ENCODE results near the gene XRCC5. TPM values are rescaled to one million over a fixed set of nuclear protein-coding genes. Genes with fewer than 3 reads are reported as not detected.

The XRCC5 gene
- total RNA-seq, 2 donors from 2014 or later: 492 to 493 TPM

GRCh38 chr2:216082117-216082711 lies 26.9 kb upstream of the XRCC5 start:
- no peak for TF ChIP-seq CTCF (conservative IDR thresholded peaks at IDR 0.05)
- Histone ChIP-seq H3K36me3 (ENCODE audit: control insufficient read depth, insufficient read depth, low read length) (no peaks in the 10 kb centered on the region), H3K4me3 (ENCODE audit: low read length) (peak overlapping the region; percentile 84), H3K9me3 (ENCODE audit: control insufficient read depth, low read length) (no peaks in the 10 kb centered on the region), H3K27me3 (ENCODE audit: control insufficient read depth, insufficient read depth, low read length, poor library complexity, severe bottlenecking) (no peaks in the 10 kb centered on the region), H3K9ac (ENCODE audit: extremely low read depth, low read length, poor library complexity, severe bottlenecking) (peak overlapping the region; percentile 75), H3K4me1 (ENCODE audit: control insufficient read depth, insufficient read depth, low read length) (peaks cover 4% of the 10 kb centered on the region), H3K27ac (ENCODE audit: low read depth, low read length) (peak overlapping the region; percentile 66)
- peak; percentile 69 for DNase-seq
- H3K36me3 Mint-ChIP-seq (ENCODE audit: low read depth): no peaks in the 10 kb centered on the region
- H3K4me1 Mint-ChIP-seq: peaks cover 21% of the 10 kb centered on the region
- H3K4me3 Mint-ChIP-seq: peak overlapping the region; percentile 71
- H3K9me3 Mint-ChIP-seq: no peaks in the 10 kb centered on the region
- peaks cover 6% of the 10 kb centered on the region for H3K27me3 Mint-ChIP-seq (ENCODE audit: insufficient read depth)
- H3K27ac Mint-ChIP-seq: peak overlapping the region; percentile 70
- 14 to 27% methylated on average over 6 to 22 of the region's 22 CpGs for WGBS, 2 experiments (ENCODE audit: insufficient coverage in 1 of 2, insufficient read length in 1 of 2)

GRCh38 chr2:216082805-216083204 lies 26.3 kb upstream of the XRCC5 start:
- H3K36me3 ChIP-seq (ENCODE audit: control insufficient read depth, insufficient read depth, low read length): no peaks in the 10 kb centered on the region
- WGBS, 2 experiments (ENCODE audit: insufficient coverage in 1 of 2, insufficient read length in 1 of 2): 46 to 80% methylated on average over 1 to 3 of the region's 3 CpGs
- DNase-seq: peak; percentile 64
- Mint-ChIP-seq H3K27me3 (ENCODE audit: insufficient read depth) (peaks cover 6% of the 10 kb centered on the region), H3K9me3 (no peaks in the 10 kb centered on the region), H3K4me1 (peaks cover 21% of the 10 kb centered on the region), H3K4me3 (peak overlapping the region; percentile 71), H3K27ac (no peak overlapping the region), H3K36me3 (ENCODE audit: low read depth) (no peaks in the 10 kb centered on the region)
- H3K4me1 ChIP-seq (ENCODE audit: control insufficient read depth, insufficient read depth, low read length): peaks cover 4% of the 10 kb centered on the region
- H3K9ac ChIP-seq (ENCODE audit: extremely low read depth, low read length, poor library complexity, severe bottlenecking): no peak overlapping the region
- no peak for TF ChIP-seq CTCF (conservative IDR thresholded peaks at IDR 0.05)
- peak overlapping the region; percentile 97 for H3K27ac ChIP-seq (ENCODE audit: low read depth, low read length)
- peak overlapping the region; percentile 84 for H3K4me3 ChIP-seq (ENCODE audit: low read length)
- H3K9me3 ChIP-seq (ENCODE audit: control insufficient read depth, low read length): no peaks in the 10 kb centered on the region
- H3K27me3 ChIP-seq (ENCODE audit: control insufficient read depth, insufficient read depth, low read length, poor library complexity, severe bottlenecking): no peaks in the 10 kb centered on the region

GRCh38 chr2:216083464-216084281 lies 25.5 kb upstream of the XRCC5 start:
- WGBS, 2 experiments (ENCODE audit: insufficient coverage in 1 of 2, insufficient read length in 1 of 2): 64 to 71% methylated on average over 8 to 11 of the region's 11 CpGs
- Histone ChIP-seq H3K27me3 (ENCODE audit: control insufficient read depth, insufficient read depth, low read length, poor library complexity, severe bottlenecking) (no peaks in the 10 kb centered on the region), H3K36me3 (ENCODE audit: control insufficient read depth, insufficient read depth, low read length) (no peaks in the 10 kb centered on the region), H3K4me3 (ENCODE audit: low read length) (no peak overlapping the region), H3K9me3 (ENCODE audit: control insufficient read depth, low read length) (no peaks in the 10 kb centered on the region), H3K9ac (ENCODE audit: extremely low read depth, low read length, poor library complexity, severe bottlenecking) (no peak overlapping the region), H3K4me1 (ENCODE audit: control insufficient read depth, insufficient read depth, low read length) (peaks cover 4% of the 10 kb centered on the region), H3K27ac (ENCODE audit: low read depth, low read length) (peak overlapping the region; percentile 97)
- no peak overlapping the region for H3K27ac Mint-ChIP-seq
- no peak overlapping the region for H3K4me3 Mint-ChIP-seq
- H3K4me1 Mint-ChIP-seq: peaks cover 21% of the 10 kb centered on the region
- DNase-seq: peak; percentile 84
- no peaks in the 10 kb centered on the region for H3K9me3 Mint-ChIP-seq
- no peak for TF ChIP-seq CTCF (conservative IDR thresholded peaks at IDR 0.05)
- peaks cover 6% of the 10 kb centered on the region for H3K27me3 Mint-ChIP-seq (ENCODE audit: insufficient read depth)
- no peaks in the 10 kb centered on the region for H3K36me3 Mint-ChIP-seq (ENCODE audit: low read depth)
